ENCODE measurements around the gene CES4A. TPM values are rescaled to one million over a fixed set of nuclear protein-coding genes. Genes with fewer than 3 reads are reported as not detected.
A peak's percentile ranks its signal among the peaks of the same experiment; 100 is the strongest.

Gene CES4A
- total and polyA plus RNA-seq, 12 donors, result 3.8 to 20.6 (median 6.2) TPM

DNA sequence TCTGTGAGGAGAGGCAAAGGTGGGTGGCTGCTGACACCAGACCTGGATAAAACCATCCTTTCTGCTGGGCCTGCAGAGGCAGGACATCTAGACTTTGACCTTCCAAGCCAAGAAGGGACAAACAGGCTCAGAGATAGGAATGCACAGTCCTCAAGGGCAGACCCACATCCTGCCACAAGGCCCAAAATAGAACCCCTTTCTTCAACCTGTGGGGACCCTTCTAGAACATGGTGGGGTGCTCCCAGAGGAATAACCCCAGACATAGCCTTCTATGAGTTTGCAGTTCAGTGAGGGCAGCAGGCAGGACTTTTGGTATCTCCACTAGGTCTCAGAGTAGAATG lies 36.8 kb downstream of the CES4A start:
- Histone ChIP-seq H3K4me3 (no peak overlapping the region), H3K27ac (no peak overlapping the region), H3K4me1 (peaks cover 0 to 22% (median 10%) of the 10 kb centered on the region in 9 donors), H3K36me3 (no peaks in the 10 kb centered on the region), H3K27me3 (no peaks in the 10 kb centered on the region), H3K9me3 (no peaks in the 10 kb centered on the region)
- intact Hi-C loops (cut with DNase I), result no loop called here
- no peak for DNase-seq
- ATAC-seq, result no peak
- TF ChIP-seq, protein P1, sequence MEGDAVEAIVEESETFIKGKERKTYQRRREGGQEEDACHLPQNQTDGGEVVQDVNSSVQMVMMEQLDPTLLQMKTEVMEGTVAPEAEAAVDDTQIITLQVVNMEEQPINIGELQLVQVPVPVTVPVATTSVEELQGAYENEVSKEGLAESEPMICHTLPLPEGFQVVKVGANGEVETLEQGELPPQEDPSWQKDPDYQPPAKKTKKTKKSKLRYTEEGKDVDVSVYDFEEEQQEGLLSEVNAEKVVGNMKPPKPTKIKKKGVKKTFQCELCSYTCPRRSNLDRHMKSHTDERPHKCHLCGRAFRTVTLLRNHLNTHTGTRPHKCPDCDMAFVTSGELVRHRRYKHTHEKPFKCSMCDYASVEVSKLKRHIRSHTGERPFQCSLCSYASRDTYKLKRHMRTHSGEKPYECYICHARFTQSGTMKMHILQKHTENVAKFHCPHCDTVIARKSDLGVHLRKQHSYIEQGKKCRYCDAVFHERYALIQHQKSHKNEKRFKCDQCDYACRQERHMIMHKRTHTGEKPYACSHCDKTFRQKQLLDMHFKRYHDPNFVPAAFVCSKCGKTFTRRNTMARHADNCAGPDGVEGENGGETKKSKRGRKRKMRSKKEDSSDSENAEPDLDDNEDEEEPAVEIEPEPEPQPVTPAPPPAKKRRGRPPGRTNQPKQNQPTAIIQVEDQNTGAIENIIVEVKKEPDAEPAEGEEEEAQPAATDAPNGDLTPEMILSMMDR (IDR thresholded peaks at IDR 0.05), result no peak

DNA sequence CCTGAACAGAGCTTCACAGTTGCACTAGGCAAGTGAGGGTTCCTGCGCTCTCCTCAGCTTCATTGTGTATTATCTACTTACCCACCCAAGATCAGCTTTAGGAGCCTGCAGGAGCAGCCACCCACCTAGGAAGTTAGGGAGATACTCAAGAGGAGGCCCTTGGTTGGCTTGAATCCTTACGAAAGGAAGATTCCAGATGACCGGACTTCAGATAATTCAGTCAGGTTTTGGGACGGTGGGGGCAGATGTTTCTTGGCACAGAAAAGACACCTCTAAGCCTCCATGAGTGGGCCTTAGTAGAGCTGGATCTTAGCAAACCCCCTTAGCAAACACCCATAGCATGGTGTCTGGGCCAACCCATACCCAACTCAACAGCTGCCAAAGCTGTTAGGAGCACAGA lies 38.2 kb downstream of the CES4A start:
- Histone ChIP-seq H3K4me1 (peaks cover 3 to 36% (median 23%) of the 10 kb centered on the region in 9 donors), H3K36me3 (peaks cover 0 to 10% (median 0%) of the 10 kb centered on the region in 9 donors), H3K27ac (no peak overlapping the region), H3K4me3 (no peak overlapping the region), H3K27me3 (no peaks in the 10 kb centered on the region), H3K9me3 (no peaks in the 10 kb centered on the region)
- ATAC-seq, result no peak
- no peak for DNase-seq
- intact Hi-C loops (cut with DNase I), result no loop called here
- WGBS, 2 donors, result 98% methylated on average over 4 of the region's 4 CpGs
- TF ChIP-seq, protein P1 (IDR thresholded peaks at IDR 0.05), result no peak

DNA sequence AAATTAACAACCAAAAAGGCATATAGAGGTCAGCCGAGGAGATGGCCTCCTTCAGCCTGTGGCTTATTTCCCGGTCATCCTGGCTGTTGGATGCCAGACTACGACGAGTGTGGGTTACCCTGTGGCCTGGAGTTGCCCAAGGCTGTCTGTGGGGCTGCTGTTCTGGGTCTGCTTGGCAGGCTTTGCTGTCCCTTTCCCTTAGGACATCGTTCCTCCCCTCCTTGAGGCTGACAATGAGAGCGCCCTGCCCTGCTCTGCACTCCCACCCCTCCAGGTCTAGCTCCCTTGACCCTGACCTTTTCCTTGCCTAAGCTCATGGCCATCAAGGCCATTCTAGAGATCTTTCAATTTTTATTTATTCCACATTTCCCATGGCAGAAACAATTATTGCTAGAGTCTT lies 38.7 kb downstream of the CES4A start:
- H3K4me1 ChIP-seq, result peaks cover 3 to 40% (median 26%) of the 10 kb centered on the region in 9 donors
- DNase-seq (no peak), ATAC-seq (no peak)
- 90 to 95% methylated on average over 6 of the region's 6 CpGs for WGBS, 2 donors
- H3K27ac ChIP-seq, result no peak overlapping the region
- no peak overlapping the region for H3K4me3 ChIP-seq
- TF ChIP-seq, protein P1 (IDR thresholded peaks at IDR 0.05), result no peak
- intact Hi-C loops (cut with DNase I), result no loop called here
- H3K9me3 ChIP-seq, result no peaks in the 10 kb centered on the region
- peaks cover 0 to 15% (median 0%) of the 10 kb centered on the region in 9 donors for H3K36me3 ChIP-seq
- no peaks in the 10 kb centered on the region for H3K27me3 ChIP-seq

DNA sequence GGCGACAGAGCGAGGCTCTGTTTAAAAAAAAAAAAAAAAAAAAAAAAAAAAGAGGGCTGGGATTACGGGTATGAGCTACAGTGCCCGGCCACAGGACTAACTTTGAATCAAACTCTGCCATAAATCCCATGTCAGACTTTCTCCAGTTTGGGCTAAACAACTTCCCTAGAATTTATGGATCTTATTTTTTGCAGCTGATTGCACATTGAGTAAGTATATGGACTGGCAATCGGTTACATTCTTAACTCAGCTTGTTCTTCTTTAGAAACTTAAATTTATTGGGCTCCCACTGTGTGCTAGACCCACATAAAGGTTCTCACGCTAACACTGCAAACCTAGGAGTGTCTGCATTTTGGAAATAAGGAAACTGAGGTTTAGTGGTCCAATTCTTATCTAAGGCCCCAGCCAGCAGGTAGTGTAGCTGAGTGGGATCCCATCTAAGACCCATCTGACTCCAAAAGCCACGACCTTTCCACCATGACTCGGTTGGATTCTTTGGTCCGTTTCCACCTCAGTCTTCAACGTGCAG lies 39.8 kb downstream of the CES4A start:
- Histone ChIP-seq H3K9me3 (no peaks in the 10 kb centered on the region), H3K36me3 (peaks cover 0 to 26% (median 0%) of the 10 kb centered on the region in 9 donors), H3K27me3 (no peaks in the 10 kb centered on the region), H3K4me3 (peak overlapping the region; percentile 35 to 99 (median 94)), H3K27ac (peak overlapping the region; percentile 93 to 100 (median 99)), H3K4me1 (peaks cover 3 to 39% (median 26%) of the 10 kb centered on the region in 9 donors)
- TF ChIP-seq, protein P1 (IDR thresholded peaks at IDR 0.05), result no peak
- intact Hi-C loops (cut with DNase I), result loop anchor here in 2 of 10 donors (2.0 kb wide), 2 partner anchors 13 to 81 kb away; partner anchors contain the start of gene PHAF1 (in 1 of the 2)
- DNase-seq, result no peak
- ATAC-seq, result peak in 2 of 8 donors; percentile 1 to 2
- WGBS, 2 donors, result 56 to 57% methylated on average over 10 of the region's 10 CpGs
